ENCODE data around the gene OR2K2. TPM values are rescaled to one million over a fixed set of nuclear protein-coding genes. Genes with fewer than 3 reads are reported as not detected.
A peak's percentile ranks its signal among the peaks of the same experiment; 100 is the strongest.

OR2K2 gene
- not detected for total RNA-seq (2021; fragmentation: NEBNext Ultra II Directional; extraction: Animal tissue kit (Norgen Biotek cat#: 25700))
- long read RNA-seq = 0 reads

DNA sequence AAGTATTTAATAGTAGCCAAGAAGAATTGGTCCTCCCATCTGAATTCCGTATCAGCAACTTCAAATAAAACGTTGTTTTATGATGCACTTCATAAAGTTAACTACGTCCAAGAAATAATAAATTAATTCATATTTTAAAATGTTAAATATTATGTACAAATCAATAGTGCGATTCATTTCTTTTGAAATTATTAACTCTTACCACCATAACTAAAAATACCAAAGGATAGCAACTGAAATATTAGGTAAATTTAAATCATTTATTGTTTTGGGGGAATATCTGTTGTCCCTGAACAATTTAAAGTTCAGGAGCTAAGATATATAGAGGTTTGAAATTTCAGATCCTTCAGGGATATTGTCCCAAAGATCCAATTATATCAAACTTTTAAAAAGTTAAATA lies at the start of gene OR2K2:
TSS of gene OR2K2 (minus strand) at position 101 of the 400 bp plus-strand sequence. CDS start 1,791 bp downstream, outside the sequence.
- H3K27ac Mint-ChIP-seq = no peak within 1 kb of the TSS
- peaks cover 14% of the 10 kb centered on the region for H3K27me3 Mint-ChIP-seq (ENCODE audit: insufficient read depth)
- H3K4me1 Mint-ChIP-seq (ENCODE audit: low read depth) = no peaks in the 10 kb centered on the region
- no peak for DNase-seq
- H3K9me3 Mint-ChIP-seq = no peaks in the 10 kb centered on the region
- no peak within 1 kb of the TSS for H3K4me3 Mint-ChIP-seq
- H3K36me3 Mint-ChIP-seq (ENCODE audit: low read depth) = no peaks in the 10 kb centered on the region
- no peak for TF ChIP-seq CTCF (IDR thresholded peaks at IDR 0.05)

DNA sequence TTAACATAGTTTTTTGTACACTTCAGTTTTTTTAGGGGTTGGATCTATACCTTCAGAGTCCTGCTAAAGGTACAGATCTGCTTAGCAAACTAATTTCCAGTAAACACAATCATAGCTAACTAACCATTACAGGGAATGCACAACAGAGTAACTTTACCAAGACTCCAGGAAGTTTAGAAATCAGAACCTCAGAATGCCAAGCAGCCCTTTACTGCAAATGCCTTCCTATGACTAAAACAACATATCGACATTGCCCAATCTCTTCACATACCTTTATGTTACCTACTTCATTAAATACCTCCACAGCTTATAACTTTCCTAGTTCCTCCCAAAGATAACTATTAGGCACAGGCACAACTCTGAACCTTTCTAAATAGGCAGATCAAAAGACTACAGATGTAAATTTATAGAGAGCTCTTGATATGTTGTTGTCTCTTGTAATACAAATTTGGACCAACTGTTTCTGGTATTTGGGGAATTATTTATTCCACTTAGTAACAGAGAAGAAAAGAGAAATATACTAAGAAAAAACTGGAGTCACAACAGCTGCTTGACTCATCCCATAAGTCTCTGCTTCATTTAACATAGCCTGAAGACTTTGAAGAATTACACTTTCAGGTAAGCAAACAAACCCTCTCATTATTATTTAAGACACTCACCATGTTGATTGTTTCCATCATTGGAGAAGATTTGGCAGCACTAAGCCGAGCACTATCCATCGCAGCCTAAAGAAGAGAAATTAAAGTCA lies 46.0 kb upstream of the OR2K2 start:
- DNase-seq = no peak
- H3K36me3 Mint-ChIP-seq (ENCODE audit: low read depth) = peaks cover 50% of the 10 kb centered on the region
- no peaks in the 10 kb centered on the region for H3K9me3 Mint-ChIP-seq
- peak overlapping the region; percentile 9; the same call in 1 of the 2 replicates for H3K27ac Mint-ChIP-seq
- TF ChIP-seq CTCF (IDR thresholded peaks at IDR 0.05) = no peak
- no peaks in the 10 kb centered on the region; the same call in none of the 2 replicates for H3K27me3 Mint-ChIP-seq (ENCODE audit: insufficient read depth)
- peaks cover 21% of the 10 kb centered on the region for H3K4me1 Mint-ChIP-seq (ENCODE audit: low read depth)
- H3K4me3 Mint-ChIP-seq = no peak overlapping the region; the same call in 1 of the 2 replicates

DNA sequence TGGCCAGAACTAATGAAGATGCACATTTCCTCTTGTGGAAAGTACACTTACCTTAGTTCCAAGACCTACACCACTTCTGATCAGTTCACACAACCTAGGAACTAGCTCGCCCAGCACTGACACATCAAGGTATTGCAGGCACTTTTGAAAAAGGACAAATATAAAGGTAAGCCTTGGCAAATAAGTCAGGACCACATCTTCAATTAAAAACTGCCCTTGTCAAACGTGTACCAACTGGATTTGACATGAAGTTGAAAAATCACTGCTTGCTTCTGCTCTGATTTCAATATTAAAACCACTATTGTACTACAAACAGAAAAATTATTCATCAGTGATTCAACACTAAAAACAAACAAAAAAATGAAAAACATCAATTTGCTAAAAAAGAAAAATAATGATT lies 45.0 kb upstream of the OR2K2 start:
- Mint-ChIP-seq H3K9me3 (no peaks in the 10 kb centered on the region), H3K4me3 (no peak overlapping the region), H3K4me1 (ENCODE audit: low read depth) (peaks cover 21% of the 10 kb centered on the region), H3K27me3 (ENCODE audit: insufficient read depth) (no peaks in the 10 kb centered on the region; the same call in none of the 2 replicates), H3K27ac (no peak overlapping the region), H3K36me3 (ENCODE audit: low read depth) (peaks cover 52% of the 10 kb centered on the region)
- DNase-seq = no peak
- TF ChIP-seq CTCF (IDR thresholded peaks at IDR 0.05) = no peak

GRCh38 chr9:111372297-111372696 lies 42.3 kb upstream of the OR2K2 start:
- Mint-ChIP-seq H3K27ac (no peak overlapping the region), H3K4me3 (no peak overlapping the region)

GRCh38 chr9:111366978-111367377 lies 37.0 kb upstream of the OR2K2 start:
- Mint-ChIP-seq H3K4me3 (no peak overlapping the region), H3K36me3 (ENCODE audit: low read depth) (peaks cover 63% of the 10 kb centered on the region)

More at GRCh38 chr9:111372297-111372696, 42.3 kb upstream of the OR2K2 start:
- DNase-seq = no peak
- Mint-ChIP-seq H3K9me3 (no peaks in the 10 kb centered on the region), H3K27me3 (ENCODE audit: insufficient read depth) (no peaks in the 10 kb centered on the region; the same call in none of the 2 replicates), H3K4me1 (ENCODE audit: low read depth) (peaks cover 21% of the 10 kb centered on the region), H3K36me3 (ENCODE audit: low read depth) (peaks cover 60% of the 10 kb centered on the region)
- TF ChIP-seq CTCF (IDR thresholded peaks at IDR 0.05) = no peak

More at GRCh38 chr9:111366978-111367377, 37.0 kb upstream of the OR2K2 start:
- H3K27me3 Mint-ChIP-seq (ENCODE audit: insufficient read depth) = no peaks in the 10 kb centered on the region
- no peaks in the 10 kb centered on the region for H3K9me3 Mint-ChIP-seq
- no peak overlapping the region for H3K27ac Mint-ChIP-seq
- no peak for DNase-seq
- no peak for TF ChIP-seq CTCF (IDR thresholded peaks at IDR 0.05)
- H3K4me1 Mint-ChIP-seq (ENCODE audit: low read depth) = peaks cover 17% of the 10 kb centered on the region
